Mucosa of gallbladder (tissue), 1 donor: Measurements from ENCODE around the gene C5orf63. TPM values are rescaled to one million over a fixed set of nuclear protein-coding genes. Genes with fewer than 3 reads are reported as not detected.
"Not testable (repeated sequence)": the region's sequence is repeated elsewhere in the genome, so short reads cannot be mapped to it uniquely, and the experiment has no call there.

Experiments used
- DNase-seq: peaks from one replicate; pipeline ENCODE4 v3.0.0-alpha.2; 2020; ENCODE audit warnings: low spot score
- total RNA-seq: library from RNA; stranded (reverse); gene quantifications from one replicate; pipeline ENCODE4 v1.2.1, GENCODE V29; 2021
- donor health status: DM: no; HTN: no; CAD: no.

C5orf63 gene
- 6.1 TPM for total RNA-seq

- peak; percentile 34 for DNase-seq
Measured at GRCh38 chr5:127072861-127073846, at the start of gene C5orf63. TSS of gene C5orf63 (minus strand) at chr5:127073502. CDS start at chr5:127058995, 14,507 bp downstream.

GRCh38 chr5:127112347-127112864, 39.1 kb upstream of the C5orf63 start:
- no peak for DNase-seq

GRCh38 chr5:127111112-127111511, 37.8 kb upstream of the C5orf63 start:
- no peak for DNase-seq

- not testable (repeated sequence) for DNase-seq
Measured at GRCh38 chr5:127108624-127109260, 35.4 kb upstream of the C5orf63 start.

- no peak for DNase-seq
Measured at GRCh38 chr5:127101935-127102334, 28.6 kb upstream of the C5orf63 start.

GRCh38 chr5:127101533-127101932, 28.2 kb upstream of the C5orf63 start:
- DNase-seq, result no peak

- no peak for DNase-seq
Measured at GRCh38 chr5:127098241-127098640, 24.9 kb upstream of the C5orf63 start.

- DNase-seq, result no peak
Measured at GRCh38 chr5:127097278-127097677, 24.0 kb upstream of the C5orf63 start.

GRCh38 chr5:127096328-127096993, 23.2 kb upstream of the C5orf63 start:
- DNase-seq, result no peak

- no peak for DNase-seq
Measured at GRCh38 chr5:127094161-127094814, 21.0 kb upstream of the C5orf63 start.

- DNase-seq, result no peak
Measured at GRCh38 chr5:127092690-127093089, 19.4 kb upstream of the C5orf63 start.

- DNase-seq, result no peak
Measured at GRCh38 chr5:127089191-127089590, 15.9 kb upstream of the C5orf63 start.

GRCh38 chr5:127088251-127088650, 14.9 kb upstream of the C5orf63 start:
- DNase-seq, result no peak

- DNase-seq, result no peak
Measured at GRCh38 chr5:127086589-127086988, 13.3 kb upstream of the C5orf63 start.

- DNase-seq, result no peak
Measured at GRCh38 chr5:127085796-127086195, 12.5 kb upstream of the C5orf63 start.

- no peak for DNase-seq
Measured at GRCh38 chr5:127085371-127085770, 12.1 kb upstream of the C5orf63 start.

- no peak for DNase-seq
Measured at GRCh38 chr5:127084656-127085055, 11.4 kb upstream of the C5orf63 start.

- no peak for DNase-seq
Measured at GRCh38 chr5:127083711-127084110, 10.4 kb upstream of the C5orf63 start.

GRCh38 chr5:127079994-127080491, 6.7 kb upstream of the C5orf63 start:
- DNase-seq, result no peak

- no peak for DNase-seq
Measured at GRCh38 chr5:127077366-127077765, 4.1 kb upstream of the C5orf63 start.
